ENCODE results near the gene FARSB. TPM values are rescaled to one million over a fixed set of nuclear protein-coding genes. Genes with fewer than 3 reads are reported as not detected.
A peak's percentile ranks its signal among the peaks of the same experiment; 100 is the strongest.

Gene FARSB
- total and polyA plus RNA-seq, 4 donors, result 16.2 to 41.8 (median 32.4) TPM

GRCh38 chr2:222572264-222572721 lies 83.6 kb downstream of the FARSB start:
- Histone ChIP-seq H3K4me1 (ENCODE audit: control insufficient read depth, insufficient read depth, low read length) (no peaks in the 10 kb centered on the region), H3K9me3 (ENCODE audit: control insufficient read depth, insufficient read depth, low read length) (no peaks in the 10 kb centered on the region), H3K27me3 (ENCODE audit: control insufficient read depth, insufficient read depth, low read length) (no peaks in the 10 kb centered on the region), H3K27ac (ENCODE audit: low read depth, low read length) (no peak overlapping the region), H3K36me3 (ENCODE audit: control insufficient read depth, insufficient read depth, low read length) (peaks cover 4% of the 10 kb centered on the region), H3K4me3 (ENCODE audit: low read depth, low read length) (no peak overlapping the region)
- 90% methylated on average over 6 of the region's 6 CpGs for WGBS (ENCODE audit: insufficient coverage)
- no peak for DNase-seq (ENCODE audit: low read depth in 4 of 6, low spot score in 6 of 6)

GRCh38 chr2:222569826-222570225 lies 86.1 kb downstream of the FARSB start:
- no peak overlapping the region for H3K4me3 ChIP-seq (ENCODE audit: low read depth, low read length)
- no peaks in the 10 kb centered on the region for H3K27me3 ChIP-seq (ENCODE audit: control insufficient read depth, insufficient read depth, low read length)
- H3K27ac ChIP-seq (ENCODE audit: low read depth, low read length), result no peak overlapping the region
- no peaks in the 10 kb centered on the region for H3K4me1 ChIP-seq (ENCODE audit: control insufficient read depth, insufficient read depth, low read length)
- DNase-seq (ENCODE audit: low read depth in 4 of 6, low spot score in 6 of 6), result peak in 1 of 6 donors; percentile 44
- H3K9me3 ChIP-seq (ENCODE audit: control insufficient read depth, insufficient read depth, low read length), result no peaks in the 10 kb centered on the region
- WGBS (ENCODE audit: insufficient coverage), result 100% methylated on average over 1 of the region's 1 CpG
- peaks cover 4% of the 10 kb centered on the region for H3K36me3 ChIP-seq (ENCODE audit: control insufficient read depth, insufficient read depth, low read length)

- H3K4me3 ChIP-seq (ENCODE audit: low read depth, low read length), result no peak overlapping the region
- no peaks in the 10 kb centered on the region for H3K4me1 ChIP-seq (ENCODE audit: control insufficient read depth, insufficient read depth, low read length)
Measured at GRCh38 chr2:222568865-222569264, 87.0 kb downstream of the FARSB start.

GRCh38 chr2:222566229-222566628 lies 89.7 kb downstream of the FARSB start:
- H3K4me1 ChIP-seq (ENCODE audit: control insufficient read depth, insufficient read depth, low read length), result no peaks in the 10 kb centered on the region
- H3K27ac ChIP-seq (ENCODE audit: low read depth, low read length), result no peak overlapping the region
- no peaks in the 10 kb centered on the region for H3K36me3 ChIP-seq (ENCODE audit: control insufficient read depth, insufficient read depth, low read length)
- WGBS (ENCODE audit: insufficient coverage), result 93% methylated on average over 6 of the region's 6 CpGs
- H3K4me3 ChIP-seq (ENCODE audit: low read depth, low read length), result no peak overlapping the region
- no peaks in the 10 kb centered on the region for H3K27me3 ChIP-seq (ENCODE audit: control insufficient read depth, insufficient read depth, low read length)
- H3K9me3 ChIP-seq (ENCODE audit: control insufficient read depth, insufficient read depth, low read length), result no peaks in the 10 kb centered on the region
- no peak for DNase-seq (ENCODE audit: low read depth in 4 of 6, low spot score in 6 of 6)

More at GRCh38 chr2:222568865-222569264, 87.0 kb downstream of the FARSB start:
- H3K27ac ChIP-seq (ENCODE audit: low read depth, low read length), result no peak overlapping the region
- peaks cover 4% of the 10 kb centered on the region for H3K36me3 ChIP-seq (ENCODE audit: control insufficient read depth, insufficient read depth, low read length)
- H3K9me3 ChIP-seq (ENCODE audit: control insufficient read depth, insufficient read depth, low read length), result no peaks in the 10 kb centered on the region
- H3K27me3 ChIP-seq (ENCODE audit: control insufficient read depth, insufficient read depth, low read length), result no peaks in the 10 kb centered on the region
- WGBS (ENCODE audit: insufficient coverage), result 44% methylated on average over 2 of the region's 4 CpGs
- peak in 2 of 6 donors; percentile 51 to 80 for DNase-seq (ENCODE audit: low read depth in 4 of 6, low spot score in 6 of 6)

- 67% methylated on average over 5 of the region's 6 CpGs for WGBS (ENCODE audit: insufficient coverage)
- H3K27ac ChIP-seq (ENCODE audit: low read depth, low read length), result no peak overlapping the region
- H3K9me3 ChIP-seq (ENCODE audit: control insufficient read depth, insufficient read depth, low read length), result no peaks in the 10 kb centered on the region
- no peaks in the 10 kb centered on the region for H3K36me3 ChIP-seq (ENCODE audit: control insufficient read depth, insufficient read depth, low read length)
- H3K27me3 ChIP-seq (ENCODE audit: control insufficient read depth, insufficient read depth, low read length), result no peaks in the 10 kb centered on the region
- no peak overlapping the region for H3K4me3 ChIP-seq (ENCODE audit: low read depth, low read length)
- DNase-seq (ENCODE audit: low read depth in 4 of 6, low spot score in 6 of 6), result peak in 1 of 6 donors; percentile 44
- H3K4me1 ChIP-seq (ENCODE audit: control insufficient read depth, insufficient read depth, low read length), result no peaks in the 10 kb centered on the region
Measured at GRCh38 chr2:222563936-222564335, 92.0 kb downstream of the FARSB start.

- Histone ChIP-seq H3K27me3 (ENCODE audit: control insufficient read depth, insufficient read depth, low read length) (no peaks in the 10 kb centered on the region), H3K4me3 (ENCODE audit: low read depth, low read length) (no peak overlapping the region), H3K27ac (ENCODE audit: low read depth, low read length) (no peak overlapping the region), H3K9me3 (ENCODE audit: control insufficient read depth, insufficient read depth, low read length) (no peaks in the 10 kb centered on the region), H3K4me1 (ENCODE audit: control insufficient read depth, insufficient read depth, low read length) (no peaks in the 10 kb centered on the region), H3K36me3 (ENCODE audit: control insufficient read depth, insufficient read depth, low read length) (no peaks in the 10 kb centered on the region)
- WGBS (ENCODE audit: insufficient coverage), result 50% methylated on average over 3 of the region's 11 CpGs
- DNase-seq (ENCODE audit: low read depth in 4 of 6, low spot score in 6 of 6), result peak in 1 of 6 donors; percentile 33
Measured at GRCh38 chr2:222563106-222563718, 92.7 kb downstream of the FARSB start.

GRCh38 chr2:222561817-222562645 lies 93.9 kb downstream of the FARSB start:
- H3K36me3 ChIP-seq (ENCODE audit: control insufficient read depth, insufficient read depth, low read length), result no peaks in the 10 kb centered on the region
- no peaks in the 10 kb centered on the region for H3K9me3 ChIP-seq (ENCODE audit: control insufficient read depth, insufficient read depth, low read length)
- H3K4me1 ChIP-seq (ENCODE audit: control insufficient read depth, insufficient read depth, low read length), result no peaks in the 10 kb centered on the region
- no peaks in the 10 kb centered on the region for H3K27me3 ChIP-seq (ENCODE audit: control insufficient read depth, insufficient read depth, low read length)
- 45% methylated on average over 2 of the region's 6 CpGs for WGBS (ENCODE audit: insufficient coverage)
- no peak overlapping the region for H3K4me3 ChIP-seq (ENCODE audit: low read depth, low read length)
- peak; percentile 43 to 88 (median 52) for DNase-seq (ENCODE audit: low read depth in 4 of 6, low spot score in 6 of 6)
- no peak overlapping the region for H3K27ac ChIP-seq (ENCODE audit: low read depth, low read length)

- Histone ChIP-seq H3K9me3 (ENCODE audit: control insufficient read depth, insufficient read depth, low read length) (no peaks in the 10 kb centered on the region), H3K27ac (ENCODE audit: low read depth, low read length) (no peak overlapping the region), H3K36me3 (ENCODE audit: control insufficient read depth, insufficient read depth, low read length) (no peaks in the 10 kb centered on the region), H3K4me3 (ENCODE audit: low read depth, low read length) (no peak overlapping the region), H3K4me1 (ENCODE audit: control insufficient read depth, insufficient read depth, low read length) (no peaks in the 10 kb centered on the region), H3K27me3 (ENCODE audit: control insufficient read depth, insufficient read depth, low read length) (no peaks in the 10 kb centered on the region)
- WGBS (ENCODE audit: insufficient coverage), result no CpG with 5 or more reads among the region's 4 CpGs
- DNase-seq (ENCODE audit: low read depth in 4 of 6, low spot score in 6 of 6), result no peak
Measured at GRCh38 chr2:222561151-222561550, 94.7 kb downstream of the FARSB start.

GRCh38 chr2:222554517-222554916 lies 101.4 kb downstream of the FARSB start:
- H3K27ac ChIP-seq (ENCODE audit: low read depth, low read length), result no peak overlapping the region
- peak in 4 of 6 donors; percentile 13 to 67 (median 40) for DNase-seq (ENCODE audit: low read depth in 4 of 6, low spot score in 6 of 6)
- peaks cover 4% of the 10 kb centered on the region for H3K4me1 ChIP-seq (ENCODE audit: control insufficient read depth, insufficient read depth, low read length)
- H3K36me3 ChIP-seq (ENCODE audit: control insufficient read depth, insufficient read depth, low read length), result no peaks in the 10 kb centered on the region
- H3K9me3 ChIP-seq (ENCODE audit: control insufficient read depth, insufficient read depth, low read length), result no peaks in the 10 kb centered on the region
- no peak overlapping the region for H3K4me3 ChIP-seq (ENCODE audit: low read depth, low read length)
- no peaks in the 10 kb centered on the region for H3K27me3 ChIP-seq (ENCODE audit: control insufficient read depth, insufficient read depth, low read length)
- 11% methylated on average over 4 of the region's 7 CpGs for WGBS (ENCODE audit: insufficient coverage)

Measured in spinal cord (tissue), 10 donors.